Astrocyte (in vitro differentiated cells and primary cell): ENCODE measurements around the gene LINGO3. TPM values are rescaled to one million over a fixed set of nuclear protein-coding genes. Genes with fewer than 3 reads are reported as not detected.

Experiments
- DNase-seq: peaks from one replicate; pipeline ENCODE4 v3.0.0-alpha.2; 2010; ENCODE audit warnings: low read depth
- FAIRE-seq: peaks from 2 replicates; lab custom pipeline; 2011; peaks lifted over from hg19 to GRCh38; lab: Jason Lieb, UNC
- H2AFZ ChIP-seq: 2 replicates; pipeline ENCODE4 v1.6.0; 2012; ENCODE audit warnings: low read depth, low read length, inconsistent platforms
- H3K27ac ChIP-seq: 2 replicates; pipeline ENCODE4 v1.5.1; 2011; ENCODE audit warnings: low read depth, low read length, inconsistent platforms
- H3K27me3 ChIP-seq: 2 replicates; pipeline ENCODE4 v1.6.0; 2011; ENCODE audit warnings: low read length, inconsistent platforms; ENCODE audit not compliant: insufficient read depth
- H3K36me3 ChIP-seq: 2 replicates; pipeline ENCODE4 v1.5.1; 2011; ENCODE audit warnings: low read length, inconsistent platforms; ENCODE audit not compliant: insufficient read depth
- H3K4me1 ChIP-seq: 2 replicates; pipeline ENCODE4 v1.5.1; 2011; ENCODE audit warnings: low read length, inconsistent platforms; ENCODE audit not compliant: insufficient read depth
- H3K4me2 ChIP-seq: 2 replicates; pipeline ENCODE4 v1.6.0; 2012; ENCODE audit warnings: low read length, inconsistent platforms
- H3K4me3 ChIP-seq: 2 replicates; pipeline ENCODE4 v1.5.1; 2011; ENCODE audit warnings: low read depth, mild to moderate bottlenecking, low read length, inconsistent platforms; ENCODE audit not compliant: insufficient read depth
- H3K79me2 ChIP-seq: 2 replicates; pipeline ENCODE4 v1.6.0; 2012; ENCODE audit warnings: mild to moderate bottlenecking, low read length, inconsistent platforms; ENCODE audit not compliant: insufficient read depth
- H3K9ac ChIP-seq: 2 replicates; pipeline ENCODE4 v1.6.0; 2012; ENCODE audit warnings: mild to moderate bottlenecking, low read length, inconsistent platforms
- H3K9me3 ChIP-seq: 2 replicates; pipeline ENCODE4 v1.5.1; 2012; ENCODE audit warnings: low read depth, mild to moderate bottlenecking, low read length, inconsistent platforms; ENCODE audit not compliant: insufficient read depth
- H4K20me1 ChIP-seq: 2 replicates; pipeline ENCODE4 v1.6.0; 2012; ENCODE audit warnings: low read length, inconsistent platforms; ENCODE audit not compliant: insufficient read depth
- H3K27ac Mint-ChIP-seq: one replicate; pipeline ENCODE4 v1.8.0; 2021; ENCODE audit warnings: mild to moderate bottlenecking, mixed read lengths; ENCODE audit not compliant: unreplicated experiment
- H3K27me3 Mint-ChIP-seq: one replicate; pipeline ENCODE4 v1.8.0; 2021; ENCODE audit warnings: low read depth, mixed read lengths; ENCODE audit not compliant: unreplicated experiment
- H3K36me3 Mint-ChIP-seq: one replicate; pipeline ENCODE4 v1.8.0; 2021; ENCODE audit warnings: low read depth, mixed read lengths; ENCODE audit not compliant: unreplicated experiment
- H3K4me1 Mint-ChIP-seq: one replicate; pipeline ENCODE4 v1.8.0; 2021; ENCODE audit warnings: low read depth, mixed read lengths; ENCODE audit not compliant: unreplicated experiment
- H3K4me3 Mint-ChIP-seq: one replicate; pipeline ENCODE4 v1.8.0; 2021; ENCODE audit warnings: mild to moderate bottlenecking, moderate library complexity, mixed read lengths; ENCODE audit not compliant: unreplicated experiment
- H3K9me3 Mint-ChIP-seq: one replicate; pipeline ENCODE4 v1.8.0; 2021; ENCODE audit warnings: mild to moderate bottlenecking, mixed read lengths; ENCODE audit not compliant: unreplicated experiment
- EZH2 ChIP-seq: IDR thresholded peaks from 2 replicates; pipeline ENCODE4 v1.6.1; 2012; ENCODE audit warnings: mild to moderate bottlenecking, low read length, inconsistent platforms; ENCODE audit not compliant: insufficient read depth
- total RNA-seq: library from RNA; stranded (reverse); gene quantifications from 2 replicates; pipeline ENCODE4 v1.2.1, GENCODE V29; 2021
- TF ChIP-seq, protein P1 (sequence below): IDR thresholded peaks from 2 replicates; pipeline ENCODE4 v1.5.1; 2011; ENCODE audit warnings: low read depth, mild to moderate bottlenecking, inconsistent platforms, low read length, moderate library complexity; ENCODE audit not compliant: insufficient read depth

The LINGO3 gene
- total RNA-seq, 1 donor from 2014 or later, result not detected

DNA sequence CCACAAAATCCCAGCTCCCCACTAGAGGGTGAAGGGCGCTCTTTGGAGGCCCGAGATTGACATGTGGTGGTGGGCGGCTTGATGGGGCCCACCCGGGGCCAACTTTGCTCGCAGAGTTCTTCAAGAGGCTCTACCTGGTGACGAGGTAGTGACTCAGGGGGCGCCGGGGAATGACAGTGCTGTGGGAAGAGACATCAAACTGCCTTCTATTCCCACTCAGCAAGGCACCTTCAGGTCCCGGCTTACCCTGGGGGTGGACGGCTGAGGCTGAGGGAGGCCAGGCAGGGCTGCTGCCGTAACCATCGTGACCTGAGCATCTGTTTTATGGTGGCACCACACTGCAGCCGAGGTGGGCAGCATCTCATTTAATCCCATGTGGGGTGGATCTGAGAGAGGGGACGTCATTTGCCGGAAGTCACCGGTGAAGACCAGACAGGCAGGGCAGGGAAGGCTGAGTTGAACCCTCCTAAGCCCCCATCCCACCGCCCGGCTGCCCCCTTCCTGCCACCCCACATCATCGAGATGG is 1.6 kb downstream of the LINGO3 start:
- no peaks in the 10 kb centered on the region for H3K9me3 ChIP-seq
- Mint-ChIP-seq H3K9me3 (peaks cover 6% of the 10 kb centered on the region), H3K4me3 (no peak overlapping the region), H3K27me3 (peaks cover 42% of the 10 kb centered on the region), H3K4me1 (no peaks in the 10 kb centered on the region), H3K27ac (no peak overlapping the region), H3K36me3 (no peaks in the 10 kb centered on the region)
- H3K4me3 ChIP-seq, result no peak overlapping the region
- H3K36me3 ChIP-seq, result no peaks in the 10 kb centered on the region
- H3K4me1 ChIP-seq, result peaks cover 17% of the 10 kb centered on the region
- peaks cover 18% of the 10 kb centered on the region for H3K27me3 ChIP-seq
- DNase-seq (no peak), FAIRE-seq (no peak)
- no peak overlapping the region for H3K27ac ChIP-seq
- H3K79me2 ChIP-seq, result no peaks in the 10 kb centered on the region
- H3K4me2 ChIP-seq, result no peak overlapping the region
- H2AFZ ChIP-seq, result no peak overlapping the region
- no peak overlapping the region for H3K9ac ChIP-seq
- TF ChIP-seq, protein P1, sequence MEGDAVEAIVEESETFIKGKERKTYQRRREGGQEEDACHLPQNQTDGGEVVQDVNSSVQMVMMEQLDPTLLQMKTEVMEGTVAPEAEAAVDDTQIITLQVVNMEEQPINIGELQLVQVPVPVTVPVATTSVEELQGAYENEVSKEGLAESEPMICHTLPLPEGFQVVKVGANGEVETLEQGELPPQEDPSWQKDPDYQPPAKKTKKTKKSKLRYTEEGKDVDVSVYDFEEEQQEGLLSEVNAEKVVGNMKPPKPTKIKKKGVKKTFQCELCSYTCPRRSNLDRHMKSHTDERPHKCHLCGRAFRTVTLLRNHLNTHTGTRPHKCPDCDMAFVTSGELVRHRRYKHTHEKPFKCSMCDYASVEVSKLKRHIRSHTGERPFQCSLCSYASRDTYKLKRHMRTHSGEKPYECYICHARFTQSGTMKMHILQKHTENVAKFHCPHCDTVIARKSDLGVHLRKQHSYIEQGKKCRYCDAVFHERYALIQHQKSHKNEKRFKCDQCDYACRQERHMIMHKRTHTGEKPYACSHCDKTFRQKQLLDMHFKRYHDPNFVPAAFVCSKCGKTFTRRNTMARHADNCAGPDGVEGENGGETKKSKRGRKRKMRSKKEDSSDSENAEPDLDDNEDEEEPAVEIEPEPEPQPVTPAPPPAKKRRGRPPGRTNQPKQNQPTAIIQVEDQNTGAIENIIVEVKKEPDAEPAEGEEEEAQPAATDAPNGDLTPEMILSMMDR, result no peak
- no peak for TF ChIP-seq EZH2
- H4K20me1 ChIP-seq, result peaks cover 3% of the 10 kb centered on the region

DNA sequence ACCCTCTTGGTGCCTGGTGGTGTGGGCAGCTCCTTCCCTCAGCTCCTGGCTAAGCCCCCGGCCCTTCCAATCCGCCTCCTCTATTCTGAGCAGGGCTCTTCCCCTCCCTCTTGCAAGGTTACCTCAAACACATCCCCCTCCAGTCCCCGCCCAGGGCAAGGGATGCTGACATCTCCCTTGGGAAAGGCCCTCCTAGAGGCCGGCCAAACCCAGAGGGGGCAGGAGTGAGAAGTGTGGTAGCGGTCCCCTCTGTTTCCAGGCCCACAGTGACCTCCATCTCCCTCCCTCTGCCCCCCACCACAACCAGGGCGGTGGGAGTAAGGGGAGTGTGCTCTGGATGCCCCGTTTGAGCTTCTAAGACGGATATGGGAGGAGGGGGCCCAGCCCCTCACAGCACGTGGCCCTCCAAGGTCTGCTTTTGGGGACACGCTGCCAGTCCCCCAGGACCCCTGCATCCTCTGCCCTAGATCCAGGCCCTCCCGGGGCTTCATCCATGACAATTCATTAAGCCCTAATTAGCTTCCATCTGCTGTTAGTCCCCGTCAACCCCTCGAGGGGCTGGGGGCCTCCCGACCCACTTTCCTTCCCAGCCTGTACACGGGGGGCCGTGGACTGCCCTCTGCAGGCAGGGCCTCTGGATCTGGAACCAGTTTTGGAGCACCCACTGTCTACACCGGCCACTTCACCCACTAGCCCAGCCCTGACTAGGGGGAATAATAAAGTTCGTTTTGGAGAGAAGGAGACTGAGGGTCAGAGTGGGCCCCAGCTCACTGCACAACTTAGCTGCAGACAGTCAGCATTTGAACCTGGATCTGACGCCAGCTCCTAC is 2.3 kb downstream of the LINGO3 start:
- Mint-ChIP-seq H3K4me3 (no peak overlapping the region), H3K4me1 (no peaks in the 10 kb centered on the region), H3K27me3 (peaks cover 45% of the 10 kb centered on the region), H3K9me3 (peaks cover 6% of the 10 kb centered on the region), H3K27ac (no peak overlapping the region), H3K36me3 (no peaks in the 10 kb centered on the region)
- H3K4me1 ChIP-seq, result peaks cover 17% of the 10 kb centered on the region
- no peaks in the 10 kb centered on the region for H3K9me3 ChIP-seq
- peaks cover 3% of the 10 kb centered on the region for H4K20me1 ChIP-seq
- H3K79me2 ChIP-seq, result no peaks in the 10 kb centered on the region
- H3K4me3 ChIP-seq, result no peak overlapping the region
- H3K27me3 ChIP-seq, result peaks cover 18% of the 10 kb centered on the region
- H3K9ac ChIP-seq, result no peak overlapping the region
- no peak overlapping the region for H3K27ac ChIP-seq
- no peak overlapping the region for H2AFZ ChIP-seq
- no peak for FAIRE-seq
- DNase-seq, result no peak
- H3K4me2 ChIP-seq, result no peak overlapping the region
- TF ChIP-seq EZH2, result no peak
- TF ChIP-seq, protein P1, result no peak
- no peaks in the 10 kb centered on the region for H3K36me3 ChIP-seq
